Right cardiac atrium (tissue), 5 donors: Measurements from ENCODE around the gene NFE2L1. TPM values are rescaled to one million over a fixed set of nuclear protein-coding genes. Genes with fewer than 3 reads are reported as not detected.
"Not testable (repeated sequence)": the region's sequence is repeated elsewhere in the genome, so short reads cannot be mapped to it uniquely, and the experiment has no call there.

ENCODE experiments used
- ATAC-seq, 2 donors: fragments of 200-7000 bp; cut with Tn5 transposase; one replicate each; pipeline versions ENCODE4 v1.8.0 to v1.9.1; 2020; ENCODE audit warnings: moderate library complexity in 2 of 2, mild to moderate bottlenecking in 1 of 2
- DNase-seq, 3 donors: peaks; one replicate each; pipeline ENCODE4 v3.0.0-alpha.2; 2020
- H3K27ac ChIP-seq: one replicate; pipeline ENCODE4 v1.5.1; 2013; ENCODE audit warnings: mild to moderate bottlenecking, low read length, control low read depth, moderate library complexity
- H3K27me3 ChIP-seq: one replicate; pipeline ENCODE4 v1.6.1; 2013; ENCODE audit not compliant: control insufficient read depth, insufficient read depth
- H3K4me1 ChIP-seq: one replicate; pipeline ENCODE4 v1.6.1; 2013; ENCODE audit warnings: low read length; ENCODE audit not compliant: control insufficient read depth, insufficient read depth
- H3K4me3 ChIP-seq: one replicate; pipeline ENCODE4 v1.5.1; 2013; ENCODE audit warnings: low read length, control low read depth
- H3K9me3 ChIP-seq: one replicate; pipeline ENCODE4 v1.6.1; 2013; ENCODE audit warnings: low read length; ENCODE audit not compliant: control insufficient read depth
- WGBS: extraction: QIAGEN DNeasy Blood & Tissue Kit; methylation state at CpG from one replicate; pipeline ENCODE4 v1.1.7; 2013; 5-methylcytosine and 5-hydroxymethylcytosine counted together
- intact Hi-C, 4 donors: fragments of 100-400 bp; cut with DNase I; formaldehyde crosslinking; loops; one replicate each; pipeline versions ENCODE4 v1.11.0 to v1.14.0; 2022 to 2023
- polyA plus RNA-seq: library from polyadenylated mRNA; stranded (reverse); fragments of 200-250 nt; gene quantifications from one replicate; pipeline ENCODE4 v1.2.3, GENCODE V29; 2013
- total RNA-seq, 4 donors: library from RNA; stranded (reverse); fragmentation: NEBNext Ultra II Directional; extraction: Animal tissue kit (Norgen Biotek cat#: 25700); gene quantifications; one replicate each; pipeline ENCODE4 v1.2.1, GENCODE V29; 2021
- donor health status: healthy with polysubstance abuse.
- donor health status: DM: no; HTN: yes; CAD: no.
- donor health status: DM: no; HTN: no; CAD: no.
- donor health status: DM: no; HTN: yes; CAD: no; lungs with severe emphysema.
- donor health status: DM: yes; HTN: yes; CAD: no.

The NFE2L1 gene
- total and polyA plus RNA-seq, 5 donors: 603 to 811 (median 768) TPM

GRCh38 chr17:48070195-48070594 is 22.0 kb downstream of the NFE2L1 start:
- Histone ChIP-seq H3K9me3 (no peaks in the 10 kb centered on the region), H3K4me1 (no peaks in the 10 kb centered on the region), H3K27ac (no peak overlapping the region), H3K4me3 (no peak overlapping the region), H3K27me3 (no peaks in the 10 kb centered on the region)
- ATAC-seq (no peak), DNase-seq (no peak)
- intact Hi-C loops: loop anchor here in 1 of 4 donors (5.0 kb wide), 1 partner anchor 43 kb away; no protein-coding TSS in a partner anchor
- WGBS: 32% methylated on average over 2 of the region's 2 CpGs

DNA sequence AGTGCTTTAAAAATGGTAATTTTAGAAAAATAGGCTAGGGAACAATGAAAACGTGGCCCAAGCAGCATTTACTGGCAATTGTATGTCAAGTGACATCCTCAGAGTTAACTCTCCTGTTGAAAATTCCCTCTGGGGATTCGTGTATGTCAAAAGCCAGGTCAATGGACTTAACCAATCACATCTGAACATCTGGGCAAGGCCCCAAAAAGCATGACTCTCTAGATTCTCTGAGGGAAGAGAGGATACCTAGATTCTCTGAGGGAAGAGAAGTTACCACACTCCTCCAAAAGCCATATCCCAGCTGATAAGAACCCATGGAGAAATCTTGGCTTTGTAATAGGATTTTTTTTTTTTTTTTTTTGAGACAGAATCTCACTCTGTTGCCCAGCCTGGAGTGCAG is 23.5 kb downstream of the NFE2L1 start:
- Histone ChIP-seq H3K27me3 (no peaks in the 10 kb centered on the region), H3K27ac (no peak overlapping the region), H3K9me3 (no peaks in the 10 kb centered on the region), H3K4me1 (no peaks in the 10 kb centered on the region), H3K4me3 (no peak overlapping the region)
- WGBS: 66% methylated on average over 2 of the region's 2 CpGs
- no peak for ATAC-seq
- no peak for DNase-seq
- intact Hi-C loops: loop anchor here in 1 of 4 donors (5.0 kb wide), 1 partner anchor 44 kb away; no protein-coding TSS in a partner anchor

DNA sequence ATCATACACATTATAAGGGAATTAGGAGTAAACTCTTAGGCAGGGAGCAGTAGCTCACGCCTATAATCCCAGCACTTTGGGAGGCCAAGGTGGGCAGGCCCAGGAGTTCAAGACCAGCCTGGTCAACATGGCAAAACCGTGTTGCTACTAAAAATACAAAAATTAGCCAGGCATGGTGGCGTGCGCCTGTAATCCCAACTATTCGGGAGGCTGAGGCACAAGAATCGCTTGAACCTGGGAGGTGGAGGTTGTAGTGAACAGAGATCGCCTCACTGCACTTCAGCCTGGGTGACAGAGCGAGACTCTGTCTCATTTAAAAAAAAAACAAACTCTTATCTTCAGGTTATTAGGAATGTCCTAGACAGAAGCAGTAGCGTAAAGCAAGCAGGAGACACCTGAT is 24.7 kb downstream of the NFE2L1 start:
- H3K9me3 ChIP-seq, DNase-seq, H3K4me1 ChIP-seq, H3K27ac ChIP-seq, ATAC-seq, H3K27me3 ChIP-seq, H3K4me3 ChIP-seq: not testable (repeated sequence)
- intact Hi-C loops: loop anchor here in 2 of 4 donors (1.0 to 5.0 kb wide), 2 partner anchors 46 to 47 kb away; no protein-coding TSS in a partner anchor
- WGBS: 93% methylated on average over 9 of the region's 9 CpGs

GRCh38 chr17:48073566-48074094 is 25.5 kb downstream of the NFE2L1 start:
- ATAC-seq, H3K4me1 ChIP-seq: not testable (repeated sequence)

GRCh38 chr17:48074322-48075081 is 26.3 kb downstream of the NFE2L1 start:
- no peak overlapping the region for H3K27ac ChIP-seq
- intact Hi-C loops: loop anchor here in 3 of 4 donors (1.0 to 5.0 kb wide), 2 partner anchors 47 to 48 kb away; no protein-coding TSS in a partner anchor
- ATAC-seq (peak; percentile 85 to 86), DNase-seq (peak; percentile 73 to 88 (median 75))
- no peaks in the 10 kb centered on the region for H3K9me3 ChIP-seq
- H3K4me3 ChIP-seq: no peak overlapping the region
- WGBS: 58% methylated on average over 7 of the region's 7 CpGs
- H3K27me3 ChIP-seq: no peaks in the 10 kb centered on the region
- no peaks in the 10 kb centered on the region for H3K4me1 ChIP-seq

More at GRCh38 chr17:48073566-48074094, 25.5 kb downstream of the NFE2L1 start:
- not testable (repeated sequence) for H3K4me3 ChIP-seq, H3K27ac ChIP-seq, H3K9me3 ChIP-seq, DNase-seq, H3K27me3 ChIP-seq
- WGBS: 89% methylated on average over 5 of the region's 5 CpGs
- intact Hi-C loops: loop anchor here in 2 of 4 donors (1.0 to 5.0 kb wide), 2 partner anchors 46 to 47 kb away; no protein-coding TSS in a partner anchor

GRCh38 chr17:48077152-48077551 is 29.0 kb downstream of the NFE2L1 start:
- H3K27me3 ChIP-seq, H3K27ac ChIP-seq, H3K4me1 ChIP-seq, H3K9me3 ChIP-seq, DNase-seq, ATAC-seq, H3K4me3 ChIP-seq: not testable (repeated sequence)
- intact Hi-C loops: loop anchor here in 1 of 4 donors (5.0 kb wide), 1 partner anchor 50 kb away; no protein-coding TSS in a partner anchor
- 91% methylated on average over 10 of the region's 10 CpGs for WGBS

DNA sequence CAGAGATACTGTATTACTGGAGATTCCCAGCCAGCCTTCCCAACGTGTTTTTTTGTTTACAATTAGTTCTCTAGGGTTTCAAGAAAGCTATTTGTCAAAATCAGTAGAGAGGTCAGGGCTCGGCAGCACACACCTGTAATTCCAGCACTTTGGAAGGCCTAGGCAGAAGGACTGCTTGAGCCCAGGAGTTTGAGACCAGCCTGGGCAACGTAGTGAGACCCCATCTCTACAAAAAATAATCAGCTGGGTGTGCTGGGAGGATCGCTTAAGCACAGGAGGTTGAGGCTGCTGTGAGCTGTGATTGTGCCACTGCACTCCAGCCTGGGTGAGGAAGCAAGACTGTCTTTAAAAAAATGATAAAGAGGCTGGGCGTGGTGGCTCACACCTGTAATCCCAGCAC is 33.7 kb downstream of the NFE2L1 start:
- Histone ChIP-seq H3K27me3 (no peaks in the 10 kb centered on the region), H3K9me3 (no peaks in the 10 kb centered on the region), H3K27ac (no peak overlapping the region), H3K4me3 (no peak overlapping the region), H3K4me1 (peaks cover 5% of the 10 kb centered on the region)
- intact Hi-C loops: loop anchor here in 1 of 4 donors (5.0 kb wide), 1 partner anchor 45 kb away; no protein-coding TSS in a partner anchor
- 81% methylated on average over 5 of the region's 5 CpGs for WGBS
- ATAC-seq: no peak
- no peak for DNase-seq

- 54% methylated on average over 2 of the region's 2 CpGs for WGBS
- DNase-seq (no peak), ATAC-seq (no peak)
- intact Hi-C loops: loop anchor here in 1 of 4 donors (5.0 kb wide), 1 partner anchor 42 kb away; no protein-coding TSS in a partner anchor
- Histone ChIP-seq H3K9me3 (no peaks in the 10 kb centered on the region), H3K4me3 (no peak overlapping the region), H3K4me1 (peaks cover 5% of the 10 kb centered on the region), H3K27ac (no peak overlapping the region), H3K27me3 (no peaks in the 10 kb centered on the region)
Measured at GRCh38 chr17:48084932-48085331, 36.8 kb downstream of the NFE2L1 start.

GRCh38 chr17:48093341-48094045 is 45.3 kb downstream of the NFE2L1 start:
- DNase-seq: no peak
- WGBS: 89% methylated on average over 11 of the region's 11 CpGs
- H3K27ac ChIP-seq: no peak overlapping the region

GRCh38 chr17:48095611-48096010 is 47.5 kb downstream of the NFE2L1 start:
- intact Hi-C loops: no loop called here
- Histone ChIP-seq H3K27ac (no peak overlapping the region), H3K9me3 (no peaks in the 10 kb centered on the region), H3K4me3 (no peak overlapping the region), H3K4me1 (no peaks in the 10 kb centered on the region), H3K27me3 (no peaks in the 10 kb centered on the region)
- no peak for DNase-seq
- ATAC-seq: no peak
- 88% methylated on average over 4 of the region's 4 CpGs for WGBS

More at GRCh38 chr17:48093341-48094045, 45.3 kb downstream of the NFE2L1 start:
- intact Hi-C loops: no loop called here
- no peaks in the 10 kb centered on the region for H3K4me1 ChIP-seq
- no peaks in the 10 kb centered on the region for H3K27me3 ChIP-seq
- no peaks in the 10 kb centered on the region for H3K9me3 ChIP-seq
- no peak for ATAC-seq
- no peak overlapping the region for H3K4me3 ChIP-seq
